DMS53 treated with DMSO at 0.1 percent for 48 hours (cell line): Measurements from ENCODE around the gene MRC2.
"Not testable (repeated sequence)": the region's sequence is repeated elsewhere in the genome, so short reads cannot be mapped to it uniquely, and the experiment has no call there.

Experiments
- DNase-seq: peaks from one replicate; lab custom pipeline; 2025; ENCODE audit not compliant: unreplicated experiment; lab: John Stamatoyannopoulos, UW

Gene MRC2, protein sequence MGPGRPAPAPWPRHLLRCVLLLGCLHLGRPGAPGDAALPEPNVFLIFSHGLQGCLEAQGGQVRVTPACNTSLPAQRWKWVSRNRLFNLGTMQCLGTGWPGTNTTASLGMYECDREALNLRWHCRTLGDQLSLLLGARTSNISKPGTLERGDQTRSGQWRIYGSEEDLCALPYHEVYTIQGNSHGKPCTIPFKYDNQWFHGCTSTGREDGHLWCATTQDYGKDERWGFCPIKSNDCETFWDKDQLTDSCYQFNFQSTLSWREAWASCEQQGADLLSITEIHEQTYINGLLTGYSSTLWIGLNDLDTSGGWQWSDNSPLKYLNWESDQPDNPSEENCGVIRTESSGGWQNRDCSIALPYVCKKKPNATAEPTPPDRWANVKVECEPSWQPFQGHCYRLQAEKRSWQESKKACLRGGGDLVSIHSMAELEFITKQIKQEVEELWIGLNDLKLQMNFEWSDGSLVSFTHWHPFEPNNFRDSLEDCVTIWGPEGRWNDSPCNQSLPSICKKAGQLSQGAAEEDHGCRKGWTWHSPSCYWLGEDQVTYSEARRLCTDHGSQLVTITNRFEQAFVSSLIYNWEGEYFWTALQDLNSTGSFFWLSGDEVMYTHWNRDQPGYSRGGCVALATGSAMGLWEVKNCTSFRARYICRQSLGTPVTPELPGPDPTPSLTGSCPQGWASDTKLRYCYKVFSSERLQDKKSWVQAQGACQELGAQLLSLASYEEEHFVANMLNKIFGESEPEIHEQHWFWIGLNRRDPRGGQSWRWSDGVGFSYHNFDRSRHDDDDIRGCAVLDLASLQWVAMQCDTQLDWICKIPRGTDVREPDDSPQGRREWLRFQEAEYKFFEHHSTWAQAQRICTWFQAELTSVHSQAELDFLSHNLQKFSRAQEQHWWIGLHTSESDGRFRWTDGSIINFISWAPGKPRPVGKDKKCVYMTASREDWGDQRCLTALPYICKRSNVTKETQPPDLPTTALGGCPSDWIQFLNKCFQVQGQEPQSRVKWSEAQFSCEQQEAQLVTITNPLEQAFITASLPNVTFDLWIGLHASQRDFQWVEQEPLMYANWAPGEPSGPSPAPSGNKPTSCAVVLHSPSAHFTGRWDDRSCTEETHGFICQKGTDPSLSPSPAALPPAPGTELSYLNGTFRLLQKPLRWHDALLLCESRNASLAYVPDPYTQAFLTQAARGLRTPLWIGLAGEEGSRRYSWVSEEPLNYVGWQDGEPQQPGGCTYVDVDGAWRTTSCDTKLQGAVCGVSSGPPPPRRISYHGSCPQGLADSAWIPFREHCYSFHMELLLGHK (N-terminal part only)

GRCh38 chr17:62627219-62627903 lies at the start of gene MRC2:
TSS of gene MRC2 (plus strand) at chr17:62627670. CDS start at chr17:62627803, 133 bp downstream.
- no peak for DNase-seq

DNA sequence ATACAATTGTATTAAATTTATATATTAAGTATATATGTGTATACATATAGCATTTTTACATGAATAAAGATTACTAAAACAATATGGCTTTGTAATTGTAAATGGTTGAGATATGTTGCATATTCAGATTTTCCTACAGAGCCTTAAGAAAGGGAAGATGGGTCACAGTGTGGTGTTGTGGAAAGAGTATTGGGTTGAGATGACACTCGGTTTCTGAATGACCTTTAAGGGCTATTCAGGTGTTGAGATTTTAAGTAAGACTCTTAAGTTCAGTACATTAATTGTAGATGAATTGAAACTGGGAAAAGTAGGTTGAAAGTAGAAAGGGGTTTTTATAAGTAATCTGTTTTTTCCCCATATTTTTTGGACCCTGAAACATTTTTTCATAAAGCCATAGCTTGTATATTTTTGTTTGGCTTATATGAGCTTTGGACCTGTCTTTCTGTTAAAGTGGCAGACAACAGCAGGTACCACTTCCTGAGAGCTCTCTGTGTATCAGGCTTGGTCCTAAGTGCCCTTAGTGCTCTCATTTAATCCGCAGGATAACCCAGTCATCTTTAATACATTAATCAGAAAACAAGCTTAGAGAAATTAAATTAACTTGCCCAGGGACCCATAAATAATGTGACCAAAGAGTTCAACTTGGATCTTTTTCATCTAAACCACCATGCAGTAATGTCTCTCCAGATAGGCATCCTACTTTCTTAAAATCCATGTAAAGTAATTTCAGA lies 48.5 kb upstream of the MRC2 start:
- no peak for DNase-seq

- DNase-seq: no peak
These were observed 46.5 kb upstream of the MRC2 start for GRCh38 chr17:62580947-62581346.

DNA sequence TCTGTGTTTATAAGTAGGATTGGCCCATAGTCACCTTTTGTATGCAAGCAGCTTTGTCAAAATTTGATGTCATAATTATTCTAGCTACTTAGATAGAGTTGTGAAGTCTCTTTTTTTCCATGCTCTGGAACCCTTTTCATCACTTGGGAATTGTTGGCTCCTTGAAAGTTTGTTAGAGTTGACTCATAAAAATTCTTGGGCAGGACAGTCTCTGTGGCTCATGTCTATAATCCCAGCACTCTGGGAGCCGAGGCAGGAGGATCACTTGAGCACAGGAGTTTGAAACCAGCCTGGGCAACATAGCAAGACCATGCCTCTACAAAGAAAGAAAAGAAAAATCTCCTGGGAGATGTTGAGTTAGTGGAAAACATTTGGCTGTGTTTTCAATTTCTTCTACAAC lies 45.7 kb upstream of the MRC2 start:
- no peak for DNase-seq

- DNase-seq: no peak
These were observed 39.9 kb upstream of the MRC2 start for GRCh38 chr17:62587554-62587953.

DNA sequence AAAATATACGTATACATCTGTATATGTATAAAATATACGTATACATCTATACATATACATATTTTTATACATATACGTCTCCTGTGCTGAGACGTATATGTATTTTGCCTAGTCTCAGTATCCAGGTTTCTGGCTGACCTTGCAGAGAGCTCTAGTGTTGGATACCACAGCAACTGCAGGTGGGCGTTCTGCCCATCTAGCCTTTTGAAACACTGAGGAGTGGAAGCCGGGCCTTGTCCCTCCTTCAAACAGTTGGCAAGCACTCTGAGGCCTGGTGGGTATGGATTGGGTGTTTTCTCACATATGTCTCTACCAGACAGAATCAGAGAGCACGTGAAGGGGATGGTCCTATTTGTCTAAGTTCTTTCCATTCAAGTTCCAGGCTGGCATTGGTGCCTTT lies 39.4 kb upstream of the MRC2 start:
- no peak for DNase-seq

DNA sequence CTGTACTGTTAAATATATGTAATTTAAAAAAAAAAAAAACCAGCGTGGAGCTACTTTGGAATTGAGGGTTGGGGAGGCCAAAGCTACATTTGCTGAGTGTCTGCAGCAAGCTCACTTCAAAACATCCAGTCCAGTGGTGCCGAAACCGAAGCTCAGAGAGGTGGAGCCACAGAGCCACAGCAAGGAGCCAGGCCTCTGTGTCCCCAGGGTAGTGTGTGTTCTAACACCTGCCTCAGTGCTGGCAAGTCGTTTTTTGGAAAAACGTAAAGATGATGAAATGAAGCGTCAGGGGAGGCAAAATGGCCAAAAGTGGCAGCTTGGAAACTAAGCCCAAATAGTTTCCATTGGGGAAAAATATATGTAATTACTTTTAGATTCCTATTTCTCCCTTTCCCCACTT lies 36.1 kb upstream of the MRC2 start:
- DNase-seq: no peak

- DNase-seq: not testable (repeated sequence)
These were observed 35.6 kb upstream of the MRC2 start for GRCh38 chr17:62591822-62592221.

GRCh38 chr17:62592341-62593099 lies 35.0 kb upstream of the MRC2 start:
- DNase-seq: no peak

DNA sequence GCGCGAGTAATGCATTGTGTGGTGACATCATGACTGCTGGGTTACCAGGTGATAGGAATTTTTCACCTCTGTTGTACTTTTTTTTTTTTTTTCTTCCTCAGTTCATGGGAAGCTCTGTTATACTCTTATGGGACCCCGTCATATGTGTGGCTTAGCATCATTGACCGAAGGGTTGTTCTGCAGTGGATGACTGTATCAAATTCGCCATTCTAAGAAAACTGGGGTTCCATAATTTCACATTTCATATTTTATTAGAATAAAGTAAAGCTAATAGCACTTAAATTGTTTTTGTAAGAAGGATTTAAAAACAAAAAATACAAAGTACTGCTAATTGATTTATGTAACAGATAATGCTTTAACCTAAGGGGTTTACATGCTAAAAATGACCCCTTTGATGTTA lies 32.0 kb upstream of the MRC2 start:
- no peak for DNase-seq

GRCh38 chr17:62596662-62597061 lies 30.8 kb upstream of the MRC2 start:
- DNase-seq: no peak

- DNase-seq: no peak
These were observed 30.3 kb upstream of the MRC2 start for GRCh38 chr17:62597150-62597549.

DNA sequence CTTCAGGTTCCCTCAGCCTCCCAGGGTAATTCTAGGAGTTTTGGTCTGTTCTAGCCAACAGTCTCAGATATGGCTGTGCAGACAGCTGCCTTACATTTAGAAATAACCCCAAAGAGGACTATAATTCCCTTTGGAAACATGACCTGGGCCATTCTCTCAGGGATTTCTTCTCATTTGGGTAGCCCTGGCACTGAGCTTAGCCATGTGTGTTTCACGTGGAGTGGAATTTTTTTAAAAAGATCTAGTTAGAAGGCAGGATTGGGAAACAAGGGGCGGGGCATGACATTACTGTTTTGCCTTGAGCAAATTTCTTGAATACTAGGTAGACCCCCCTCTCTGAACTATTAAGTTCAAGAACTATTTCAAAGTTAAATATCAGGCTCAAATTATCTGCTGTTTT lies 29.6 kb upstream of the MRC2 start:
- no peak for DNase-seq

DNA sequence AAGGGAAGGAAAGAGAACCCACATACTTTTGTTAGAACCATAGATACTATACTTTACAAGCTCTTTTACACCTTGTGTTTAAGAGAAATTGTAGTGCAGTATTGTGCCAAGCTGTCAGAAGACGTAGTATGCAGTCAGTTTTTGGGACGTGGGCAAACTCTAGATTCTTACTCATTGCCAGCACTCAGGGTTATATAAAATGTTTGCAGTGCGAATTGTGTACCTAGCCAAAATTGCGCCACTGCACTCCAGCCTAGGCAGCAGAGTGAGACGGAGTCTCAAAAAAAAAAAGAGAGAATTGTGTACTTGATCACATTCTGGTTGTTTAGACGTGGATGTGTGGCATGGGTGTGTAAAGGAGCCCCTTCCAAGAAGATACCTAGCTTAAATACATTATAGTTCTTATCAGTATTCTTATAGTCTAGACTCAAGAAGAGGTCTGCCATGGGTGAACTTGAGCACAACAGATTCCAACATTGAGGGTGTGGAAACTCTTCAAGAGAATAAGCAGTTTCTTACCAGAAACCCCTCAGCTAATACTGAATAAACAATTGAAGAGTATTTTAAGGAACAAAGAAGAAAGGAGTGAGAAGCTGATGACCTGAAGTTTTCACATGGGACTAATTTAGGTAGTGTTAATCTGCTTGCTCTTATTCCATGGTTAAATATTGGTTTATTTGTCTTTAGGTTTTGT lies 27.4 kb upstream of the MRC2 start:
- DNase-seq: no peak

DNA sequence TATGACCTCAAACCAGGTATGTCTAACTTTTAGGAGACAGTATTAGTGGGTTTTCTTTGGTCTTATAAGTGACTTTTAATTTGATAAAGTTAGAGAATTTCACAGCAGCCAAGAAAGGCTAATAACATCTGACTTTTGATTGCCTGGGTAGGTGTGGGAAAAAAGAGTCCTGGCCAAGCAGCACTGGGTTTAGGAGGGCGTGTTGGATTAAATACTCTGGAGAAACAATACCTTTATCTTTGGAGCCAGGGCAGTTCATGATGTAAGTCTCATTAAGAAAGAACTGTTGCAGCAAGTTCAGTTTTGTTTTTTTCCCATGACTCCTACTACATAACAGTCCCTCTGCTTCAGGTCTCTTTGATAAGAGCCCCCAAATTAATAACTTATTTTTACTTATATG lies 26.7 kb upstream of the MRC2 start:
- no peak for DNase-seq

GRCh38 chr17:62601471-62601870 lies 26.0 kb upstream of the MRC2 start:
- DNase-seq: no peak

- DNase-seq: not testable (repeated sequence)
These were observed 23.7 kb upstream of the MRC2 start for GRCh38 chr17:62603783-62604182.

DNA sequence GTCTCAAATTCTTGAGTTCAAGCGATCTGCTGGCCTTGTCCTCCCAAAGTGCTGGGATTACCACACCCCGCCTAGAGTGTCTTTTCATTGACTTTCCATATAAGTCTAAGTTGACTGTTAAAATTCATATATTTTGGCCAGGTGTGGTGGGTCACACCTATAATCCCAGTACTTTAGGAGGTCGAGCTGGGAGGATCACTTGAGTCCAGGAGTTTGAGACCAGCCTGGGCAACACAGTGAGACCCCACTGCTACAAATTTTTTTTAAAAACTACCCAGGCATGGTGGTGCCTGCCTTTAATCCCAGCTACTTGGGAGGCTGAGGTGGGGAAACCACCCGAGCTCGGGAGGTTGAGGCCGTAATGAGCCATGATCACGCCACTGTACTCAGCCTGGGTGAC lies 21.9 kb upstream of the MRC2 start:
- DNase-seq: no peak

- DNase-seq: no peak
These were observed 16.2 kb upstream of the MRC2 start for GRCh38 chr17:62611292-62611691.
